Frontal cortex (tissue), 4 donors: ENCODE data around the gene CYP2U1. TPM values are rescaled to one million over a fixed set of nuclear protein-coding genes. Genes with fewer than 3 reads are reported as not detected.
"Not testable (repeated sequence)": the region's sequence is repeated elsewhere in the genome, so short reads cannot be mapped to it uniquely, and the experiment has no call there.

Experiments used
- DNase-seq, 2 donors: peaks; one replicate each; pipeline ENCODE4 v3.0.0; 2012; ENCODE audit warnings: low spot score in 2 of 2
- FAIRE-seq: peaks from 2 replicates; lab custom pipeline; 2012; peaks lifted over from hg19 to GRCh38; lab: Jason Lieb, UNC
- total RNA-seq: library from RNA; depleted of rRNA; stranded (reverse); fragments of >200 nt; gene quantifications from one replicate; pipeline ENCODE4 v1.2.3, GENCODE V29; 2014
- donor health status: control.
- donor health status: control.
- donor health status: control.

CYP2U1 gene
- 11.4 TPM for total RNA-seq

DNA sequence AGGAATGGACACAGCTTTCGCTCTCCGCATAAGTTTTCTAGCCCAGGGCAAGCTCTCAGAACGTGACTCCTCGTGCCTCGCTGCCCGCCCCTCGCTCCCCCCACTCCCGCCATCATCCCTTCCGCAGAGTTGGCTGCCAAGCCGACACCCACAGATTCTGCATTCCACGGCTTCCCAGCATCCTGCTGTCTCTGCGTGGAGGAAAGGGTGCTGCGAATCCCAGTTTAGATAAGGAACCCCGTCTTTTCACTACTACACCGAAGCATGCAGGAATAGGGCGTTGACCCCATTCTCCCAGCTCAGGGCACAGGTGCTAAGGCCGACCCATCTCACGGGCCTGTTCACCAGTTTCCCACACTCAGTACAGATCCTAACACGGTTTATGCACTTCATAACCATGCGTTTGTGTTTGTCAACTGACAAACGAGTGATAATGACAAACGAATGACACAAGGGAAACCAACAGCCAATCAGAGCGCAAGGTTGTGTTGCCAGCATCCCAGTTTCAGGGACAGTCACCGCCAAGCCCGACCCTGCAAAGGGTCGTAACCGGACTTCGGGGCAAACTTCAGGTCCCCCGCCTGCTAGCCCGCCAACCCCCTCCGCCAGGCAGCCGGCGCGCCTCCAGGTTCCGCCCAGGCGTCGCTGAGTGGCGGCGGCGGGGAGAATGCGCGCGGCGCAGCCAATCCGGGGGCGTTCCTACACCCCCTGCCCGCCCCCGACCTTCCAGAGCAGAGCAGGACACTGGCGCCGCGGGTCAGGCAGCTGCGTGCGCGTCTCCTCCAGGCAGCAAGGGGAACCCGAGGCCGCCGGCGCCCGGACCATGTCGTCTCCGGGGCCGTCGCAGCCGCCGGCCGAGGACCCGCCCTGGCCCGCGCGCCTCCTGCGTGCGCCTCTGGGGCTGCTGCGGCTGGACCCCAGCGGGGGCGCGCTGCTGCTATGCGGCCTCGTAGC is at the start of gene CYP2U1:
Gene CYP2U1 (plus strand): TSS at position 729 of the 954 bp plus-strand sequence. CDS start 95 bp downstream, at position 824.
- DNase-seq, result peak; percentile 89 to 91
- FAIRE-seq, result no peak

DNA sequence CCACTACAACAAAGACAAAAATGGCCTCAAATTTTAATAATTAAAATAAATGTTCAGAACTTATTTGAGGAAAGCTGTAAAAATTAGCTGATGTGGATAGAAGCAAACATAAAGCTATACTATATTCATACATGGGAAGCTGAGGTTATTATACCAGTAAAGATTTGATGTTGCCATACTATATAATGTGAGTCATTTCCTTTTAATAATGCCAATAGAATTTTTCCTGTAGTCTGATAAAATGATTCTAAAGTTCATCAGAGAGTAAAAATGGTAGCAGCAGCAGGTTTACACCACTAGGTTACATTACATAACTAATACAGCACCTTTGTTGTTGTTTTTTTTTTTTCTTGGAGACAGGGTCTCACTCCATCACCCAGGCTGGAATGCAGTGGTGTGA is 45.5 kb upstream of the CYP2U1 start:
- DNase-seq (no peak), FAIRE-seq (no peak)

DNA sequence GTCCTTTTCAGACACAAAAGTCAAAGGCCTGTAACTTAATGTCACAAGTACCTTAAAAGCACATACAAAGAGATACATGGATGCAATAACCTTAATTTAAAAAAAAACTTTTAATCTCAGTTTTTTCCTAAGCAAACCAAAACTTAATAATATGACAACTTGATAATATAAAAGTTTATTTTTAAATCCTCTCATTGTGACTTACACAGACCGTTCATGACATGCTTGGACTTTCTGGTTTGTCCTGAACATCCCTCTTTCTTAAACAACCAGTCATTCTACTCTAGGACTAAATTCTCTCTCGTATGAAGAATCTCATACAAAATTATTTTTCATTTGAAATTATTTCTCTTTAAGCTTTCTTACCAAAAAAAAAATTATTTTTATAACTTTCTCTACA is 43.1 kb upstream of the CYP2U1 start:
- FAIRE-seq (no peak), DNase-seq (no peak)

DNA sequence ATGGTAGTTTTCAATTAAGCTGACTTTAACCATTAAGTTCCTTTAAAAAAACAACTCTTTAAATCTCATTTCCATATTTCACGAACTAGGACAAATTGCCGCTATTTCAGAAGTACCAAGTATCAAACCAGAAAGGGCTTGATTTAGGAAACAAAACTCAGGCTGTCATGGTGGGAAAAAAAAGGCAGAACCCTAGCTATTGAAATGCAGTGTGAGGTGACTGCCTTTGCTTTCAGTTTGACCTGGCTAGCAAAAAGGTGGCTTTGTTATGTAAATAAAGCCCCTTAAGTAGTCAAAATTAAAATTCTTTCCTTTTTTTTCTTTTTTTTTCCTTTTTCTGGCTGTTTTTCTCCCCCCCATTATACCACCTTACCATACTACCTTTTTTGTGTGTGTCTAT is 40.6 kb upstream of the CYP2U1 start:
- DNase-seq, result no peak
- FAIRE-seq, result no peak

DNA sequence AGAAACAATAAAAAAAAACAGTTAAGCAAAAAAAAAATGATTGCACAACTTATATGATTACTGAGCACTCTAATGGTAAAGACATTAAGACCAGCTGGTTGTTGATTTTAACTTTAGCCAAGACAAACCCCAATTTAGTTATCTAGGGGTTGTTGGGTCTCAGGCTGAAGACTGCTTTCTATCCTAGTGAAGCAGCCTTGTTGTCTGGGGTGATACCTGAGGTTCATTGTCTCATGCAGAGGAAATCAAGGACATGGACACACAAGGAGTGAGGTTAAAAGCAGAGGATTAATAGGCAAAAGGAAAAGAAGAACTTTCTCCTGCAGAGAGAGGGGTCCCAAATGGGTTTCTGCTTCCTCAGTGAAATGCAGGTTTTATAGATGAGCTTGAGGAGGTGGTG is 40.0 kb upstream of the CYP2U1 start:
- DNase-seq, result no peak
- no peak for FAIRE-seq

DNA sequence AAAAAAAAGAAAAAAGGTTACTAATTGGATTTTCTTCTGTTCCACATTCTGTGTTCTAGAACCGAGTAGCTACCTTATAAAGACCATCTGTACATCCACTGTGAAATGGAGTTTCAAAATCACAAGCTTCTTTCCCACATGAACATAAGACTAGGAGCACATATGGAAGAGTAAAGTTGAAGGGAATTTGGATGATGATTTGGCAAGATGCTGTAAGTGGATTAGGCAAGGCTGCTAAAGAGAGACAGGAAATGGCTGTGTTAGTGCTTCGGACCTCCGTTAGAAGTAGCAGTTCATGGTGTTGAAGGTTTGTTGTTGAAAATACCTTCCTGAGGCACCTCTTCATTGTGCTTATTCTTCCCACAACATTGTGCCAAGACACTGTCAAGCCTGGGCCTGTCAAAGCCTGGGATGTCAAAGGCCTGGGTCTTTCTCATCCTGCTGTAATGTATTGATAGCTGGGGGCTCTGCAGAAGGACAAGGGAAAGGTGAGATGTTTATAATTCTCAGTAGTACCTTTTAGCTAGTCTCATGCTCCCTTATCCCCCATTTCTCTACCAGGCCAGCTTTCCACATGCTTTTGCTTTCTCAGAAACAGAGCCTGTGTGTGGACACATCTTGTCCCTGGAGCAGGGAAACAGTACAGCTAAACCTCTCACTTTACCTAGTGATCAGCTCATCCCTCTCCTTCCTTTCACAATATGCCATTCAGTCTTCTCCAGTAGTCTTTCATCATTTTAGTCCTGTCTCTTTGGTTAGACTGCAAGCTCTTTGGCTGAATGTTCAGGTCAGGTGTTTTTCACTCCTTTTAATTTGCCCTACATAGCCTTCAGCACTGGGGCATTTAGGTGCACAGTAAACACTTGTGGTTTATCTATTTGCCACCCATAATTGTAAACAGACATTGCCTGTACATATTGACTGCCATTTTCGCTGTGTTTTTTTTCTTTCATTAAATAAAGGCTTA is 37.9 kb upstream of the CYP2U1 start:
- no peak for FAIRE-seq
- DNase-seq, result no peak

DNA sequence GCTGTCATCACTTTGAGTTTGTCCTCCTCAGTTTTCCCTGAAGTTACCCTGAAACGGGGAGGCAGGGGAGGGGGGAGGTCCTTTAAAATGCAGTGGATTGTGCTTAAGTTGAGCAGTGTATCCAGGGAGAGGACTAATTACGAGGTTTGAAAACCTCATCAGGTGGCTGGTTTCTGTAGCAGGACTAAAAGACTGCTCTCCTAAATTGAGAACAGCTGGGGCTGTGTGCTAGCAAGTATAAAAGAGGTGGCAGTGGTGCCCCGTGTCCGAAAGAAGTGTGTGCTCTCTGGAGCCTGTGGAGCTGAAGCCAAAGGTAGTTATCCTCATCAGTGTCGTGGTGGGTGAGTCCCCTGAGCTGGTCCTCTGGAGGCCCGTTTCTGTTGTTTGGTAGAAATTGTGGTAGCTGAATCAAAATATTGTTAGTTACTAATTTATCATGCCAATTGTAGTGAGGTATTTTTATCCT is 37.2 kb upstream of the CYP2U1 start:
- FAIRE-seq, result no peak
- no peak for DNase-seq

DNA sequence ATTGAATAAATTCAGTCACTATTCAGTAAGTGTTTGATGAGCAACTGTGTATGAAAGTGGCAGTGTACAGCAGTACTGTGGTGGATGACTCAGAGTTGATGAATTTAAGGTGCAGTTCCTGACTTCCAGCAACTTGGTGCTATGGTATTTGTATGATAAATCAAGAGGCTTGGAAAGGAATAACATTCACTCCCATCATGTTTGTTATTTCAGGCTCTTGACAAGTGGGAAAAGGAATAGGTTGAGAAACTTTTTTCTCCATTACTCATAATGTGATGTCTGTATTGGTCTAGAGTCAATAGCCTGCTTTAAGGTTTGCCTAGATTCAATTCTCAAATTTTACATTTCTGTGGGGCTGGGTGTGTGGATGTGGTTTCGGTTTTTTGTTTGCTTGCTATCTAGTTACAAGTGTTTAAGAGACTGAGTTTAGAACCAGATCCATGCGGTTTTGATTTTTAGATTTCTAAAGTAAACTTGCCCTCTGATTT is 35.1 kb upstream of the CYP2U1 start:
- FAIRE-seq (no peak), DNase-seq (no peak)

DNA sequence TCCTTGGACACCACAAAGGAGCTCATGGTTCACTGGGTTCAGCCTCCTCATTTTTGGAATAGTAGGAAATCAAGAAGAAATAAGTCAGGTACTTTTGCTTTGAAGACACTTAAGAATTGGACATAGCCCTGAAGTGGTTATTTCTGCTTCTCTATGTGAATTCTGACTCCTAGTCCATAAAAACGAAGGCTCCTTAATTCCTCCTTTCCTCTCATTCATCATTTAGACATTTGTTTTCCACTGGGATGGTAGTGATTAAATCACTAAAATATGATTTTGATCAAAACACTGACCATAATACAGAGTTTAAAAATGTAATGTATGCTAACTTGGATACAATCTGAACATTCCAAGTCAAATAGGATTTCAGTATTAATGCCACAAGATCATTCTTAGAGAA is 34.7 kb upstream of the CYP2U1 start:
- DNase-seq (no peak), FAIRE-seq (no peak)

DNA sequence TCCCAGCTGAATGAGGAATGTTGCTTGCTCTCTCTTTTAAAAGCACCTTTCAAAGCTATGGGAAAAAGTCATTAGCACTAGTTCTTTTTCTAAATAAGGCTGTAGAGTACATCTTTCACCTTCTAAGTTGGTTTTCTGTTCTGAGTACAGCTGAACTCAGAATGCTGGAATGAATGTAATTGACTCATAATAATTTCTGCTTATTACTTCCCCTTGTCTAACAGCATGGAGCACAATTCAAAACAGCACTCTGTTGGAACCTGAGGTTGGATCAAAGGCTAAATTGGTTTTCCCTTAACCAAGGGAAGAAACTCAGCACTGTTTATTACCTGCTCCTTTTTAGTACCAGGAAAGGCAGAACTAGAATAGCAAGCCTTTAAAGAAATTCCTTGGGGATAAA is 33.5 kb upstream of the CYP2U1 start:
- no peak for DNase-seq
- FAIRE-seq, result no peak

DNA sequence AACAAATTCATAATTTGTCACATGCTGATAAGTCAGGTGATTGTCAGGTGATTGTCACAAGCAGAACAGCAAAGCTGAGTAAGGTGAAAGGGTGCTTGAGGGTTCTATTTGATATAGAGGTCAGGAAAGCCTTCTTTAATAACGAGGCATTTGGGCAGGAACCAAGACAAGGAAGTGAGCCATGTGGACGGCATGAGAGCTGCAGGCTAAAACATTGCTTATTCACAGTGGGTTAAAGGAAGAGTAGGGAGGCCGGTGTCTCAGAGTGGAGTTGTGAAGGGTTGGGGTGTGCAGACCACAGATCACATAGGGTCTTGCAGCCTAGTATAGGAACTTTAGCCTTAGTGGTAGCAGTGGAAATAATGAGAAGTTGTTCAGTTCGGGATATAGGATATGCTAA is 31.3 kb upstream of the CYP2U1 start:
- DNase-seq, result no peak
- FAIRE-seq, result no peak

DNA sequence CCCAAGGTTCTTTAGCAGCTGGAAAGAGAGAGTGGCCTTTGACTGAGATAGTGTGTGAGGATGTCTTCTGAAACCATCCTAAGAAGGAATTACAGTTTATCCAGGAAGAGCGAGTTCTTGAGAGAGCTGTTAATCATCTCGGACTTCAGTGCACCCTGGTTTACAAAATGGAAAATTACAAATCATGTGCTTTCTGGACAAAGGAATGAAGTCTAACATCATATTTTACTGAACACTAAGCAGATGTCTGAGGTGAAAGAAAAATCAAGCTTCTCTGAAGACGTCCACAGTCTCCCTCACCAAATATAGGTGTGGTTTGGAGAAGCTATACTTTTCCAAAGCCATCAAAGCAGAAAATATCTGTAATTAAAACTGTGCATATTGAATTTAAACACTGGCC is 30.8 kb upstream of the CYP2U1 start:
- FAIRE-seq, result no peak
- DNase-seq, result no peak

DNA sequence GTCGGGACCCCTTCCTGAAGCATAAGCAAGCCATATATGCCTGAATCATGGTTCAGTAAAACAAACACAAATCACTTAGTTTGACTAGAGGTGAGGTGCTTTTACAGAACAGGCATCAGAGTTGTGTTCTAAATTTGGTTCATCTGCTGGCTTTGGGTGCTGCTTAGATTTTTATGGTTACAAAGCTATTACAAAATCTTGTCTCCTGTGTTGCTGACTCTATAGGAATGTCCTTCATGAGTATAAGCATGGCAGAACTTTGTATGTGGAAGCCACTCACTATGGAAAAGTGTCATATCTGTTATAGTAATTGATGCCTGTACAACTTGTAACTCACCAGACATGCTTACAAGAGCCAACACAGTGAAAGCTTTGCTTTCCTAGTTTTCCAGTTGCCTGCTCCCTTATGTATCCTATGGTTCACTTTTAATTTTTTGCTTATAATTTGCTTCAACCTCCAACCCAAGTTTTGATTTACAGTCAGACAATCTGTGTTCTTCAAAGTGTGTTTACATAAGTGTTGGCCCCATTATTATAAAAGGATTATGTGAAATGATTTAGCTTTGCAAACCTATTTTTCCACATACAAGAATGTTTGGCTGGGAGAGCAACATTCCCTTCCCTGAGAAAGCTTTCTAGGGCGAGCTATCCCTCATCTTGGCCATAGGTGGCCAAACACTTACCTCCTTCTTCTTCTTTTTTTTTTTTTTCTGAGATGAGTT is 30.0 kb upstream of the CYP2U1 start:
- FAIRE-seq (no peak), DNase-seq (no peak)

DNA sequence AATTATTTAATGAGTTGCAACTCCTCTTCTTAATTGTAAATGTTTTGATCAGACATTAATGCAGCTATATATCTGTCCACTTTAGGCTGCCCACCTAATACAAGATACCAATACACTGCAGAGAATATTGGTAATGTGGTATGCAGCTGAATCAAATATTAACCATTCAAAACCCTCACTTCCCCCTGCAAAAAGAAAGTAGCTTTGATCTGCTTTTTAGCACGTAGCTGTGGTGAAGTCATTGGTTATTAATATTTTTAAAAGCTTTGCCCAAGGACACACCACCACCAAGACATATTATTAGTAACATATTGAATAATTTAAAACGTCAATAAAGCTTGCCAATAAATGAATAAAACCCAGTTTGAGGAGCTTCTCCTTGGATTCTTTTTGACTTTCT is 28.6 kb upstream of the CYP2U1 start:
- no peak for DNase-seq
- FAIRE-seq, result no peak

DNA sequence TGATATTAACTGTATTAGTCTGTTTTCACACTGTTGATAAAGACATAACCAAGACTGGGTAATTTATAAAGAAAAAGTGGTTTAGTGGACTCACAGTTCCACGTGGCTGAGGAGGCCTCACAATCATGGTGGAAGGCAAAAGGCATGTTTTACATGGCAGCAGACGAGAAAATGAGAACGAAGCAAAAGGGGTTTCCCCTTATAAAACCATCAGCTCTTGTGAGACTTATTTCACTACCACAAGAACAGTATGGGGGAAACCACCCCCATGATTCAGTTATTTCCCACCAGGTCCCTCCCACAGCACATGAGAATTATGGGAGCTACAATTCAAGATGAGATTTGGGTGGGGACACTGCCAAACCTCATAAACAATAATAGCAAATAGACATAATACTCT is 26.3 kb upstream of the CYP2U1 start:
- not testable (repeated sequence) for DNase-seq, FAIRE-seq

DNA sequence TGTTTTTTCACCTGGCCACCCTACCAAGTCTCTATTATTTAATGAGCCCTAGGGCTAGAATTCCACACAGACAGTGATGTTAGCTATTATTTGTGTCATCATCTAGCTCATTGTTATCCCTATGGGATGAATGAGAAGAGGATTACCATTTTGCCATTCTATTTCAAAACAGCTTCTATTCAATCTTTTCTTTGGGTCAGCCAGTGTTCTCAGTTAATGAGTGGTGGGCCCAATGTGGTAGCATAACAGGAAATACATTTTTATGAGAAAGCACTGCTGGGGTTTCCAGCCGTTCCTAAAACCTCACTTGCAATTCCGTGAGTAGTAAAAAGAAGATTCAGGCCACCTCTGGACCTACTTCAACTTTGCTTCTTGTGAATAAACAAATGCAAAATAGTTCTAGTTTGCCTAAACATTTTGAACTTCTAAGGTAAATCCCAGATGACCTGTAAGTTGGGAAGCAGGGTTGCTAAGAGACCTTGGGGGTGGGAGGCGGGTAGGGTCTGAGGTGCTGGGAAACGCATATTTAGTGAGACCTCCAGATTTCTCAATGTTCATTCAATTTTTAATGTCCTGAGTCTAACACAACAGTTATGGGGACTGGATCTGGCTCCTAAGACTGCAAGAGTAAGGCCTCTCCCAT is 24.8 kb upstream of the CYP2U1 start:
- DNase-seq (no peak), FAIRE-seq (no peak)

DNA sequence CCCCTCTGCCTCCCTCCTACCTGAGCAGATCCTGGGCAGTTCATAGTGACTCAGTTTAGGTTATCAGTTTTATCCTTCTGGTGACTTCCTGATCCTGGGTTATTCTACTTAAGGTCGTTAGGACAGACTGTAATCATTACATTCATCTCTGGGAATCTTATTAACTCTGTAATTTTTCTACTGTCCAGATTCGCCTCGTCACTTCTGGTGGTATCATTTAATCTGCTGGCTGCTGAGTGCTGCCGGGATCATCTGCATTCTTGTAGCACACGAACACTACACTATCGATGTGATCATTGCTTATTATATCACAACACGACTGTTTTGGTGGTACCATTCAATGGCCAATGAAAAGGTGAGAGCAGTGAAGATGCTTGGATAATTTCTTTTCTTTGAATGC is 23.0 kb upstream of the CYP2U1 start:
- no peak for DNase-seq
- no peak for FAIRE-seq

DNA sequence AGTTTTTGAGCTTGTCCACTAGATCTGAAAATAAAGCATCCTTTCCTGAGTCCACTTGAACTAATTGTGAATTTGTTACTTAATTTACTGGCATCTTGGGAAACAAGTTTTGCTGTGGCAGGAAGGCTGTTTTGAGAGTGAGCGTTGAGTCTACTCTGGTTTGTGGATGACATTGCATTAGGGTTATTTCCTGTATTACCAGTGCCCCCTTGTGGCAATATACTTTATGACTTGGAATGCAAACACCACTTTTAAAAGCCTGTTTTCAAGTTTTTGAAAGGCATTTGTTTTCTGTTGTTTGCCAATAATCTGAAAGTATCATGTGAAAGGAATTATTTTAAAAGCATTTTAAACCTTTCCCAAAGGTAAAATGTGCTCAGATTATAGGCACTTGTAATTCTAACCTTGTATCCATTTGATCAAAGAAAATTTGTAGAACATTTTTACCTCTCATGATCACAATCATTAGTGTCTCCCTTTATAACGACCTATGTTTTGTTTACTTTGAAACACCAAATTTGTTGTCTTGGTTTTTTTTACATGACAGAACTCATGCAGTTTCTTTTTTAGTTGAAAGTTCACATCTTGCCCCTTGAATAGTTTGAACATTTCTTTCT is 18.0 kb upstream of the CYP2U1 start:
- peak in 1 of 2 donors; percentile 24 for DNase-seq

DNA sequence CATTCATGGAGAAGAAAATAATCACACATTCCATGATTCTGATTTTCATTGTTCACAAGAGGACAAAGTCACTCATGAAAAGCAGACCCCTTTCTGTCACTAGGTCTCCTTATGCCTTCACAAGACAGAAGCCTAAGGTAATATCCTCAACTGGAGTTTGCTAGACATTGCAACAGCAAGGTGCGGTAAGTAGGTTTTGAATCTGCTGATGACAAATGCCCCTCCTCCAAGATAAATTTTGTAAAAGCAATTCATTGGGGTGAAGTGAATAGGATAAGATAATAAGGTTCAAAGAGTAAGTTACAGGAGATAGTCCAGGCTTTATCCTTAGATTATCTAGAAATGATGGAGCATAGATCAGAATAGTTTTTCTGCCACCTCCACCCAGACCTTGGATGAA is 16.1 kb upstream of the CYP2U1 start:
- DNase-seq, result no peak
- no peak for FAIRE-seq

More for the DNA sequence above, 18.0 kb upstream of the CYP2U1 start:
- FAIRE-seq, result peak; percentile 97
